ENCODE data around the gene RBM15B. TPM values are rescaled to one million over a fixed set of nuclear protein-coding genes. Genes with fewer than 3 reads are reported as not detected.
A peak's percentile ranks its signal among the peaks of the same experiment; 100 is the strongest.

The RBM15B gene
- polyA plus RNA-seq, 1 donor from 2014 or later = 24.1 TPM

DNA sequence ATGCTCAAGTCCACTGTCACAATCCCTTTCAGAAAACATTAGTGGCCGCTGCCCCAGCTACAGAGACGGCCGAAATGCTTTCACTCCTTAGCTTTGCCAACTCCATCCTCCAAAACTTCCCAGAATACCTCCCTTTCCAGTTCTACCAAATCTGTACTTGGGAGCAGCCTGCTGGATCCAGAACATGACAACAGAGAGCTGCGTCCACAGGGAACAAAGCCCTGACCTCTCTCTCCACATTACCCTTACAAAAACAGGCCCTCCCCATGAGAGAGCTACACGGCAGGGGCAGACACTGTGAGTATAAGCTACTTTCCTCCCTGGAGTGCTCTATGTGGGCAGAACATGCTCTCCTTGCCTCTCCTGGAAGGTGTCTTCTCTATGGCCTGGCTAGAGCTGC lies 6.3 kb downstream of the RBM15B start:
- TF ChIP-seq EZH2 (IDR thresholded peaks at IDR 0.05; ENCODE audit: borderline replicate concordance, insufficient read depth, low read length, poor library complexity, severe bottlenecking) (no peak), EP300 (conservative IDR thresholded peaks at IDR 0.05; ENCODE audit: poor library complexity, severe bottlenecking) (no peak), RAD21 (conservative IDR thresholded peaks at IDR 0.05) (no peak), POLR2AphosphoS5 (IDR thresholded peaks at IDR 0.05) (peak; percentile 10), MXI1 (conservative IDR thresholded peaks at IDR 0.05; ENCODE audit: poor library complexity, severe bottlenecking) (no peak)
- Histone ChIP-seq H2AFZ (ENCODE audit: low read depth, low read length) (no peak overlapping the region), H3K4me3 (ENCODE audit: low read length) (no peak overlapping the region), H3K9me3 (ENCODE audit: low read length) (no peaks in the 10 kb centered on the region), H3K79me2 (replicated peaks; ENCODE audit: insufficient read depth, low read length) (peaks cover 26% of the 10 kb centered on the region), H3K27me3 (ENCODE audit: insufficient read depth, low read depth, low read length) (no peaks in the 10 kb centered on the region), H3F3A (ENCODE audit: insufficient read depth, low read length, poor library complexity, severe bottlenecking) (peaks cover 2% of the 10 kb centered on the region), H3K9me2 (ENCODE audit: insufficient read depth, low read length) (no peaks in the 10 kb centered on the region), H4K20me1 (ENCODE audit: insufficient read depth) (peaks cover 11% of the 10 kb centered on the region), H3K4me2 (ENCODE audit: low read length) (no peak overlapping the region), H3K9ac (ENCODE audit: low read length) (peak overlapping the region; percentile 18), H3K27ac (ENCODE audit: low read length) (peak overlapping the region; percentile 84), H3K36me3 (ENCODE audit: insufficient read depth, low read length) (peaks cover 29% of the 10 kb centered on the region)

DNA sequence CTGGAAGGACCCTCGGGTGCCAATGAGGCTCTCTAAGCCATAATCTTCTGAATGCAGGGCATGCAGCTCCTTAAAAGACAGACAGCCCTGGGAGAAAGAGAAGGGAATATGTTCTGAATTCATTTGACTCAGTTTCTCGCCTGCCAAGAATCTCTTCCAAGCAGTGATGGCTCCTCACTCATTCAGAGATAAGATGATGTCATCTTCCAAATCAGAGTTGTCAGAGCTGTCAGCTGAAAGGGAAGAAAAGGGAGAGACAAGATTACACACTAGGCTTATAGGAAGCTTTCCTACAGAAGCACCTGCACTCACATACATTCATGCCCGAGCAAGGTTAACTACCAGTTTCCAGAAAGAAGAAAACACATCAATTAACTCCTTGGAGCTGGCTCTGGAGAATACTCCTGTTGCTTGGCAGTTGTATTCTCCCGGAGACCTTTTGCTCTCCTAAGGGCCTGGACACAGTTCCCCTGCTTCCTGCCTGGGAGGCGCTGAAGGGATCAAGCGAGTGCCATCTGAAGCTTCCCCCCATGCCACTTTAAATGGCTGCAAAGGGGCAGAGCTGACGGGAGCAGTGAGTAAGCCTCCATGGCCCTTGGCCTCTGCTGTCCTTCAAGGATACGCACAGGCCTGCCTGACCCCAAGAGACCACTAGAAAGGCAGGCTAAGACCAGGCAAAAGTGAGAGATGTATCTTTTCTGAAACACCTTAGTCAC lies 7.7 kb downstream of the RBM15B start:
- Histone ChIP-seq H3K9ac (ENCODE audit: low read length) (peak overlapping the region; percentile 65), H3K27ac (ENCODE audit: low read length) (peak overlapping the region; percentile 84), H3K9me3 (ENCODE audit: low read length) (no peaks in the 10 kb centered on the region), H4K20me1 (ENCODE audit: insufficient read depth) (peaks cover 11% of the 10 kb centered on the region), H3F3A (ENCODE audit: insufficient read depth, low read length, poor library complexity, severe bottlenecking) (peaks cover 2% of the 10 kb centered on the region), H3K4me3 (ENCODE audit: low read length) (peak overlapping the region; percentile 36), H3K9me2 (ENCODE audit: insufficient read depth, low read length) (no peaks in the 10 kb centered on the region), H3K4me2 (ENCODE audit: low read length) (no peak overlapping the region), H3K79me2 (replicated peaks; ENCODE audit: insufficient read depth, low read length) (peaks cover 12% of the 10 kb centered on the region), H2AFZ (ENCODE audit: low read depth, low read length) (no peak overlapping the region), H3K27me3 (ENCODE audit: insufficient read depth, low read depth, low read length) (no peaks in the 10 kb centered on the region), H3K36me3 (ENCODE audit: insufficient read depth, low read length) (peaks cover 16% of the 10 kb centered on the region)
- TF ChIP-seq SMC3 (conservative IDR thresholded peaks at IDR 0.05; ENCODE audit: poor library complexity) = no peak
- TF ChIP-seq, protein P1, sequence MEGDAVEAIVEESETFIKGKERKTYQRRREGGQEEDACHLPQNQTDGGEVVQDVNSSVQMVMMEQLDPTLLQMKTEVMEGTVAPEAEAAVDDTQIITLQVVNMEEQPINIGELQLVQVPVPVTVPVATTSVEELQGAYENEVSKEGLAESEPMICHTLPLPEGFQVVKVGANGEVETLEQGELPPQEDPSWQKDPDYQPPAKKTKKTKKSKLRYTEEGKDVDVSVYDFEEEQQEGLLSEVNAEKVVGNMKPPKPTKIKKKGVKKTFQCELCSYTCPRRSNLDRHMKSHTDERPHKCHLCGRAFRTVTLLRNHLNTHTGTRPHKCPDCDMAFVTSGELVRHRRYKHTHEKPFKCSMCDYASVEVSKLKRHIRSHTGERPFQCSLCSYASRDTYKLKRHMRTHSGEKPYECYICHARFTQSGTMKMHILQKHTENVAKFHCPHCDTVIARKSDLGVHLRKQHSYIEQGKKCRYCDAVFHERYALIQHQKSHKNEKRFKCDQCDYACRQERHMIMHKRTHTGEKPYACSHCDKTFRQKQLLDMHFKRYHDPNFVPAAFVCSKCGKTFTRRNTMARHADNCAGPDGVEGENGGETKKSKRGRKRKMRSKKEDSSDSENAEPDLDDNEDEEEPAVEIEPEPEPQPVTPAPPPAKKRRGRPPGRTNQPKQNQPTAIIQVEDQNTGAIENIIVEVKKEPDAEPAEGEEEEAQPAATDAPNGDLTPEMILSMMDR (IDR thresholded peaks at IDR 0.05; ENCODE audit: poor library complexity, severe bottlenecking) = no peak
- no peak for TF ChIP-seq EZH2 (IDR thresholded peaks at IDR 0.05; ENCODE audit: borderline replicate concordance, insufficient read depth, low read length, poor library complexity, severe bottlenecking)
- no peak for TF ChIP-seq RAD21 (conservative IDR thresholded peaks at IDR 0.05)
- peak; percentile 42 for TF ChIP-seq POLR2AphosphoS5 (IDR thresholded peaks at IDR 0.05)
- TF ChIP-seq TAF1 (IDR thresholded peaks at IDR 0.05; ENCODE audit: low read depth) = no peak
- TF ChIP-seq, protein P2, sequence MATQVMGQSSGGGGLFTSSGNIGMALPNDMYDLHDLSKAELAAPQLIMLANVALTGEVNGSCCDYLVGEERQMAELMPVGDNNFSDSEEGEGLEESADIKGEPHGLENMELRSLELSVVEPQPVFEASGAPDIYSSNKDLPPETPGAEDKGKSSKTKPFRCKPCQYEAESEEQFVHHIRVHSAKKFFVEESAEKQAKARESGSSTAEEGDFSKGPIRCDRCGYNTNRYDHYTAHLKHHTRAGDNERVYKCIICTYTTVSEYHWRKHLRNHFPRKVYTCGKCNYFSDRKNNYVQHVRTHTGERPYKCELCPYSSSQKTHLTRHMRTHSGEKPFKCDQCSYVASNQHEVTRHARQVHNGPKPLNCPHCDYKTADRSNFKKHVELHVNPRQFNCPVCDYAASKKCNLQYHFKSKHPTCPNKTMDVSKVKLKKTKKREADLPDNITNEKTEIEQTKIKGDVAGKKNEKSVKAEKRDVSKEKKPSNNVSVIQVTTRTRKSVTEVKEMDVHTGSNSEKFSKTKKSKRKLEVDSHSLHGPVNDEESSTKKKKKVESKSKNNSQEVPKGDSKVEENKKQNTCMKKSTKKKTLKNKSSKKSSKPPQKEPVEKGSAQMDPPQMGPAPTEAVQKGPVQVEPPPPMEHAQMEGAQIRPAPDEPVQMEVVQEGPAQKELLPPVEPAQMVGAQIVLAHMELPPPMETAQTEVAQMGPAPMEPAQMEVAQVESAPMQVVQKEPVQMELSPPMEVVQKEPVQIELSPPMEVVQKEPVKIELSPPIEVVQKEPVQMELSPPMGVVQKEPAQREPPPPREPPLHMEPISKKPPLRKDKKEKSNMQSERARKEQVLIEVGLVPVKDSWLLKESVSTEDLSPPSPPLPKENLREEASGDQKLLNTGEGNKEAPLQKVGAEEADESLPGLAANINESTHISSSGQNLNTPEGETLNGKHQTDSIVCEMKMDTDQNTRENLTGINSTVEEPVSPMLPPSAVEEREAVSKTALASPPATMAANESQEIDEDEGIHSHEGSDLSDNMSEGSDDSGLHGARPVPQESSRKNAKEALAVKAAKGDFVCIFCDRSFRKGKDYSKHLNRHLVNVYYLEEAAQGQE (IDR thresholded peaks at IDR 0.05; ENCODE audit: borderline replicate concordance) = no peak
- peak; percentile 85 for TF ChIP-seq EP300 (conservative IDR thresholded peaks at IDR 0.05; ENCODE audit: poor library complexity, severe bottlenecking)
